ENCODE results near the gene SENP8.
A peak's percentile ranks its signal among the peaks of the same experiment; 100 is the strongest.
"Not testable (repeated sequence)": the region's sequence is repeated elsewhere in the genome, so short reads cannot be mapped to it uniquely, and the experiment has no call there.

Gene SENP8

DNA sequence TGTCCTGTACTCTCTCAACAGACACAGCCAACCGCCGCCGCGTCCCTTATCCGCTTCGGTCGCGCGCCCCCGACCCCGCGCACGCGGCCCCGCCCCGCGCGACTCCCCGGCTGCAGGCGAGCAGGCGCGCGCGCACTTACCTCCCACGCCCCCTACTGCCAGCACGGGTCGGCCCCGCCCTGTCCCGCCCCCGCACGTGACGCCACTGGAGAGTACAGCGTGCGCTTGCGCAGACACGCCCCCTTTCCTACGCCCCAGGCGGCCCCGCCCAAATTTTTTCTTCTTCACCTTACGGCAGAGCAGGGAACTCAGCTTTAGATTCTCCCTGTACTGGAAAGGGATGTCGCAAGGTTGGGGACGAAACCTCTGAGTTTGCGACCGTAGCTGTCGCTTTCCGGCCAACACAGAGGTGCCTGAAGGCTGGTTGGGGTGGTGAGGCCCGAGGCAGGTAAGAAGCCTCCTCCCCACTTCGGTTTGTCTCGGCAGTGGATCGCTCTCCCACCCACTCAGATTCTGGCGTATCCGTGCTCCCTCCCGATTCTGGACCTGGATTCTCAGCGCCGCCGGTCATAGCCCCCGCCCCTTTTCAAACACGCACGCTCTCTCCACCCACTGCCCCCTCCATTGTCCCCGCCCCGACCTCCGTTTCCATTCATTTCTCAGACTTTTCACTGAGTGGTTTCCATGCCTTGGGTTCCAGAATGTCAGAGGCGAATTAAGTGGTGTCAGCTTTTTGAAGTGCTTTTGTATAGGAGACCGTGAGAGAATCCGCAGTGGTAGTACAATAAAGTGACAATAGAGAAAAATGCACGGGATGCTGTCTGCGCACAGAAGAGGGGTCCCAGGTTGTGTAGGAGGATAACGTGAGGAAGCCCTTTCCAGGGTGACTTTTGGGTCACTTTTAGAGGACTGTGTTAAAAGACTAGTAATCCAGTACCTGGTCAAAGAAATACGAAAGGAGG lies at the start of gene SENP8, which contains the start of gene MYO9A:
Gene SENP8 (plus strand): TSS at position 387 of the 962 bp plus-strand sequence. CDS start 21,221 bp downstream, outside the sequence.
Gene MYO9A (minus strand): TSS at position 134 of the 962 bp plus-strand sequence. CDS start 71,587 bp downstream, outside the sequence.
- DNase-seq (ENCODE audit: low read depth) = peak; percentile 99

GRCh38 chr15:72068856-72069255 lies 49.3 kb upstream of the SENP8 start:
- no peak for DNase-seq (ENCODE audit: low read depth)

DNA sequence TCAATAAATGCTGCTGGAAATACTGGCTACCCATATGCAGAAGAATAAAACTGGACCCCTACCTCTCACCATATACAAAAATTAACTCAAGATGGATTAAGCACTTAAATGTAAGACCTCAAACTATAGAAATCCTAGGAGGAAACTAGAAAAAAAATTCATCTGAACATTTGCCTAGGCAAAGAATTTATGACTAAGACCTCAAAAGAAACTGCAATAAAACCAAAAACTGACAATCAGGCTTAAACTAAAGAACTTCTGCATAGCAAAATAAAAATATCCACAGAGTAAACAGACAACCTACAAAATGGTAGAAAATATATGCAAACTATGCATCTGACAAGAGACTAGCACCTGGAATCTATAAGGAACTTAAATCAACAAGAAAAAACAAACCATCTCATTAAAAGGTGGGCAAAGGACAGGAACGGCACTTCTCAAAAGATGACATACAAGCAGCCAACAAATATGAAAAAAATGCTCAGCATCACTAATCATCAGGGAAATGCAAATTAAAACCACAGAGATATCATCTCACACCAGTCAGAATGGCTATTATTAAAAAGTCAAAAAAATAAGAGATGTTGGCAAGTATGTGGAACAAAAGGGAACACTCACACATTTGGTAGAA lies 47.3 kb upstream of the SENP8 start:
- no peak for DNase-seq (ENCODE audit: low read depth)

- not testable (repeated sequence) for DNase-seq (ENCODE audit: low read depth)
These were observed 46.8 kb upstream of the SENP8 start for GRCh38 chr15:72071448-72071825.

- DNase-seq (ENCODE audit: low read depth) = no peak
These were observed 43.7 kb upstream of the SENP8 start for GRCh38 chr15:72074335-72075060.

GRCh38 chr15:72077950-72078349 lies 40.3 kb upstream of the SENP8 start:
- DNase-seq (ENCODE audit: low read depth) = no peak

DNA sequence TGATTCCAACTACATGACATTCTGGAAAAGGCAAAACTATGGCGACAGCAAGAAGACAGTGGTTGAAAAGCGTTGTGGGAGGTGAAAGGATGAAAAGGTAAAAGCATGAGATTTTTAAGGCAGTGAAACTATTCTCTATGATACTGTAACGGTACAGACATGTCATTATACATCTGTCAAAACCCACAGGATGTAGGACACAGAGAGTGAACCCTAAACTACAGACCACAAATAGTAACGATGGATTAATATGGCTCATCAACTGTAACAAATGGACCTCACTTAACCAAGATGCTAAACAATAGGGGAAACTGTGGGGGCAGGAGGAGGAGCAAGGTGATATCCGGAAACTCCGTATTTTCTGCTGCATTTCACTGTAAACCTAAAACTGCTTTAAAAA lies 39.3 kb upstream of the SENP8 start:
- DNase-seq (ENCODE audit: low read depth) = no peak

DNA sequence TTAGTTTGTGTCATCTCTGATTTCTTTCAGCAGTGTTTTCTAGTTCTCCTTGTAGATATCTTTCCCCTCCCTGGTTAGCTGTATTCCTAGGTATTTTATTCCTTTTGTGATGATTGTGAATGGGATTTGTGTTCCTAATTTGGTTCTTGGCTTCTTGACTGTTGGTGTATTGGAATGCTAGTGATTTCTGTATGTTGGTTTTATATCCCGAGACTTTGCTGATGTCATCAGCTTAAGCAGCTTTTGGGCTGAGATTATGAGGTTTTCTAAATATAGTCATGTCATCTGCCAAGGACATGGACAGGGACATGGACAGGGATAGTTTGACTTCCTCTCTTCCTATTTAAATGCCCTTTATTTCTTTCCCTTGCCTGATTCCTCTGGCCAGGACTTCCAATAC lies 36.0 kb upstream of the SENP8 start:
- no peak for DNase-seq (ENCODE audit: low read depth)

DNA sequence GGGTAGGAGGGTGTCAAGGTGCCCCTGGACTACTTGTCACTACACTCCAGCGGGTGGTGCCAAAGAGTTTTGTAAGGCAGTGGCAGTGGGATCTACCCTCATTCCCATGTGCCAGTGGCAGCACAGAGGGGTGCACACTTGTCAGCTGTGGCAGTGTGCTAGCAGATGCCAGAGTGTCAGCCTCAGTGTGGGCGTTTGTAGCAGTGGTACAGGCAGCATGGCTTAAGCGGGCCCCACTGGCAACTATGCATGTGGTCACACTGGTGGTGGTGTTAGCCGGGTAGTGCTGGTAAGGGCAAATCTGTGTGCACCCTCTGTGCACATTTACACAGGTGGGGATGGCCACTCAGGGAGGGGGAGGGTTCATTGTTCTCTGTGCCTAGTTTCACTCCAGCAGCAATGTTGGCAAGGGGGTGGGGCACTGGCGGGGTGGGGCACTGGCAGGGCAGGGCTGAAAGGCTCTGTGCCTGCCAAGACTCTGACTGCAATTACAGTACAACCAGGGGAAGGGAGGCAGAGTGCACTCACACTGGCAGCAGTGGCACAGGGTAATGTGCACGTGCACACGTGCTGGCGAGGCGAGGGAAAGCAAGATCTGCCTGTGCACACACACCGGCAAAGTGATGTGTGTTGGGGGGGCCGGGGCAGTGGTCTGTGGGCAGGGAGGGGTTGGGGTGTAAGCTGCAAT lies 32.0 kb upstream of the SENP8 start:
- DNase-seq (ENCODE audit: low read depth) = no peak

DNA sequence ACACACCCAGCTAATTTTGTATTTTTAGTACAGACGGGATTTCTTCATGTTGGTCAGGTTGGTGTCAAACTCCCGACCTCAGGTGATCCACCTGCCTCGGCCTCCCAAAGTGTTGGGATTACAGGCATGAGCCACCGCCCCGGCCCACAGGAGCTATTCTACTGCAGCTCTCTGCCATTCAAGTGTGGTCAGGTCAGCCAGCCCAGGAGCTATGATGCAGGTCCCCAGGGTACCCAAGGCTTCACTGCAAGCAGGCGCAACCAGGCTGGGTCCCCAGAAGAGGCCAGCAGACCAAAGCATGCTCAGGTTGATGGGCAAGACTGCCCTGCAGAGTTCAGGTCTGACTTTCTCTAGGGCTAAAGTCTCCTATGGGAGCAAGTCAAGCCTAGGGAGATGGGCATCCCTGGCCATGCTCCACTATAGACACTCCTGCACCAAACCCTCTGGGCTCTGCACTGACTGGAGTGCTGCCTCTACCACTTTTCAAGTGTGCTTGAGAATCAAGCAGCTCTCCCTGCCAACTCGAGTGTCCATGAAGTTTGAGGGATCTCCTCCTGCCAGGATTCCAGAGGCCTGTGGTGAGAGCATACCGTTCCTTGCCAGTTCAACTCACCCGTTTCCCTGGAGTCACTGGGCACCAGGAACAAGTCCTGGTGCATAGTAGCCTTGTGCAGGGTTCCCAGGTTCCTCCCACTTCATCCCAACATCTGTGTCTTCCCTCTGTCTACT lies 31.1 kb upstream of the SENP8 start:
- no peak for DNase-seq (ENCODE audit: low read depth)

- DNase-seq (ENCODE audit: low read depth) = no peak
These were observed 26.2 kb upstream of the SENP8 start for GRCh38 chr15:72092006-72092405.

DNA sequence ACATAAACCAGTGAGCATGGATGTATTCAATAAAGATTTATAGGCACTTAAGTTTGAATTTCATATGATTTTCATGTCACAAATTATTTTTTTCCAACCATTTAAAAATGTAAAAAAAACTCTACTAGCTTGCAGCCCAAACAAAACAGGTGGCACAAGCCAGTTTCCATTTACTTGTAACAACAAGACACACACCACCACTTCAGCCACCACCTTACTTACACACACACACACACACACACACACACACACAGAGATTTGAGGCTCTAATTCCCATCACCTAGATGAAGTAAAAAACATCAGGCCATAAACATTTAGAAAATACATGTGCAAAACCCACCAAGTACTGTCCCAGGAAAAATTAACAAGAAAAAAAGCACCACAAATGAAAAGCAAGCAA lies 25.5 kb upstream of the SENP8 start:
- DNase-seq (ENCODE audit: low read depth) = no peak

- no peak for DNase-seq (ENCODE audit: low read depth)
These were observed 21.4 kb upstream of the SENP8 start for GRCh38 chr15:72096796-72097195.

- no peak for DNase-seq (ENCODE audit: low read depth)
These were observed 20.2 kb upstream of the SENP8 start for GRCh38 chr15:72098040-72098439.

- DNase-seq (ENCODE audit: low read depth) = no peak
These were observed 19.0 kb upstream of the SENP8 start for GRCh38 chr15:72099155-72099554.

GRCh38 chr15:72100551-72100950 lies 17.7 kb upstream of the SENP8 start:
- not testable (repeated sequence) for DNase-seq (ENCODE audit: low read depth)

DNA sequence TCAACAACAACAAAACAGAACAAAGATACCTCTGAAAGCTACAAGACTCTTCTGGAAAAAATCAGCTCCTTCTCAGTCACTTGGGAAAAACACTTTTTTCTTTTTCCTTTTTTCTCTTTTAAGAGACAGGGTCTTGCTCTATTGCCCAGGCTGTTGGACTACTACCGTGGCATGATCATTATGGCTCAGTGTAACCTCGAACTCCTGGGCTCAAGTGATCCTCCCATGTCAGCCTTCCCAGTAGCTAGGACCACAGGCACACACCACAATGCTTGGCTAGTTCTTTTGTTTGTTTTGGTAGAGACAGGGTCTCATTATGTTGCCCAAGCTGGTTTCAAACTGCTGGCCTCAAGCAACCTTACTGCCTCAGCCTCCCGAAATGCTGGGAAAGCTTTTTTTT lies 13.1 kb upstream of the SENP8 start:
- no peak for DNase-seq (ENCODE audit: low read depth)

DNA sequence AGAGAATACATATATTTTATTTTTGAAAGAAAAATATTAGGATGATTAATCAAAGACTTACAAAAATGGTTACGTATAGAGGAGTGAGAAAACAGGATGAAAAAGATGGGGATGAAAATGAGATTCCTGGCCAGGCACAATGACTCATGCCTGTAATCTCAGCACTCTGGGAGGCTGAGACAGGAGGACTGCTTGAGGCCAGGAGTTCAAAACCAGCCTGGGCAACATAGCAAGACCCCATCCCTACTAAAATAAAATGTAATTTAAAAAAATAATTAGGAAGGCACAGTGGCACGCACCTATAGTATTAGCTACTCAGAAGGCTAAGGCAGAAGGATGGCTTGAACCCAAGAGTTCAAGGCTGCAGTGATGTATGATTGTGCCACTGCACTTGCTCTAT lies 12.1 kb upstream of the SENP8 start:
- DNase-seq (ENCODE audit: low read depth) = no peak

GRCh38 chr15:72110355-72110754 lies 7.8 kb upstream of the SENP8 start:
- DNase-seq (ENCODE audit: low read depth) = no peak

DNA sequence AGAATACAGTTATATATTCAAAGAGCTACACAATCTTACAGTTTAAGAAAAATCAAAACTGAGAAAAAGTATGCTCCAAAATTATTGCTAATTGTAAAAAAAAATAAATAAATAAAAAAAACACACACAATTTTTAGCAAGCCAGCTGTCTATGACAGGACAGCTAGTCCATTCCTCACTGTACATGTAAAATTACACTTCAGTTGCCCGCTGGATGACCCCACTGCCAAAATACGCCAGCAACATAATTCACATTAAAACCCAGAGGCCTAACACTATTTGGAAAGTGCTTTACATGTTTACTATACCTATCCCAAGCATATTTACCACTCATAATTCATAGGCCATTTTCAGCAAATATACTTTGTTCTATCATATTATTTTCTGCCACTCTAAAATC lies 6.1 kb upstream of the SENP8 start:
- DNase-seq (ENCODE audit: low read depth) = no peak

- DNase-seq (ENCODE audit: low read depth) = no peak
These were observed 5.4 kb upstream of the SENP8 start for GRCh38 chr15:72112805-72113204.
